Measurements from ENCODE around the gene ZNRF3.

ZNRF3 gene

GRCh38 chr22:28899199-28899853 is 16.0 kb downstream of the ZNRF3 start:
- TF ChIP-seq, protein P1, sequence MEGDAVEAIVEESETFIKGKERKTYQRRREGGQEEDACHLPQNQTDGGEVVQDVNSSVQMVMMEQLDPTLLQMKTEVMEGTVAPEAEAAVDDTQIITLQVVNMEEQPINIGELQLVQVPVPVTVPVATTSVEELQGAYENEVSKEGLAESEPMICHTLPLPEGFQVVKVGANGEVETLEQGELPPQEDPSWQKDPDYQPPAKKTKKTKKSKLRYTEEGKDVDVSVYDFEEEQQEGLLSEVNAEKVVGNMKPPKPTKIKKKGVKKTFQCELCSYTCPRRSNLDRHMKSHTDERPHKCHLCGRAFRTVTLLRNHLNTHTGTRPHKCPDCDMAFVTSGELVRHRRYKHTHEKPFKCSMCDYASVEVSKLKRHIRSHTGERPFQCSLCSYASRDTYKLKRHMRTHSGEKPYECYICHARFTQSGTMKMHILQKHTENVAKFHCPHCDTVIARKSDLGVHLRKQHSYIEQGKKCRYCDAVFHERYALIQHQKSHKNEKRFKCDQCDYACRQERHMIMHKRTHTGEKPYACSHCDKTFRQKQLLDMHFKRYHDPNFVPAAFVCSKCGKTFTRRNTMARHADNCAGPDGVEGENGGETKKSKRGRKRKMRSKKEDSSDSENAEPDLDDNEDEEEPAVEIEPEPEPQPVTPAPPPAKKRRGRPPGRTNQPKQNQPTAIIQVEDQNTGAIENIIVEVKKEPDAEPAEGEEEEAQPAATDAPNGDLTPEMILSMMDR (IDR thresholded peaks at IDR 0.05; ENCODE audit: insufficient read depth, low read length, poor library complexity, severe bottlenecking), result no peak
- no peak for DNase-seq (ENCODE audit: extremely low read depth, insufficient read length)
- no peaks in the 10 kb centered on the region; the same call in 1 of the 2 replicates for H3K27me3 ChIP-seq (replicated peaks; ENCODE audit: control insufficient read depth, insufficient read depth, low read length)

GRCh38 chr22:28900379-28900925 is 17.1 kb downstream of the ZNRF3 start:
- H3K27me3 ChIP-seq (replicated peaks; ENCODE audit: control insufficient read depth, insufficient read depth, low read length), result no peaks in the 10 kb centered on the region; the same call in 1 of the 2 replicates
- no peak for DNase-seq (ENCODE audit: extremely low read depth, insufficient read length)
- TF ChIP-seq, protein P1 (IDR thresholded peaks at IDR 0.05; ENCODE audit: insufficient read depth, low read length, poor library complexity, severe bottlenecking), result no peak
- no peak overlapping the region for H3K4me3 ChIP-seq (replicated peaks; ENCODE audit: low read depth, low read length)
- H3K36me3 ChIP-seq (ENCODE audit: control insufficient read depth, insufficient read depth, low read length), result no peaks in the 10 kb centered on the region

More at GRCh38 chr22:28899199-28899853, 16.0 kb downstream of the ZNRF3 start:
- Histone ChIP-seq H3K4me3 (replicated peaks; ENCODE audit: low read depth, low read length) (no peak overlapping the region), H3K36me3 (ENCODE audit: control insufficient read depth, insufficient read depth, low read length) (no peaks in the 10 kb centered on the region)

- Histone ChIP-seq H3K36me3 (ENCODE audit: control insufficient read depth, insufficient read depth, low read length) (no peaks in the 10 kb centered on the region), H3K27me3 (replicated peaks; ENCODE audit: control insufficient read depth, insufficient read depth, low read length) (no peaks in the 10 kb centered on the region; the same call in 1 of the 2 replicates), H3K4me3 (replicated peaks; ENCODE audit: low read depth, low read length) (no peak overlapping the region)
- no peak for DNase-seq (ENCODE audit: extremely low read depth, insufficient read length)
- TF ChIP-seq, protein P1 (IDR thresholded peaks at IDR 0.05; ENCODE audit: insufficient read depth, low read length, poor library complexity, severe bottlenecking), result no peak
Measured at GRCh38 chr22:28902490-28902889, 19.1 kb downstream of the ZNRF3 start.

DNA sequence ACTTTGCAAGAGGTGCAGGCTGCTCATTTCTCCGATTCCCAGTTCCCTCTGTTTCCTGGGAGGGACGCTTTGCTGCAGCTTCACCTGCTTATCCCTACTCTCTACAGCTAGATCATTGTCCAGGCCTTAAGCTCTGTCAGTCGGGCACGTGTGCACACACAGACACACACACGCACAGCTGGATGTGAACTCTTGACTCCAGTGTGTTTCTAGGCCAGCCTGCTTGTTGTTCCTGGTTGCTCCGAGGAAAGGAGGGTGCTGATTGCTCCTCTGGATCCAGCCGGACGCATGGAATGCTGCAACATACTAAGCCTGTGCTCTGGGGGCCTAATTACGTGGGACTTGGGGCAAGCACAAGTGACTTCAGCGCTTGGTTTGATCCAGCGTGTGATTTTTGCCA is 19.7 kb downstream of the ZNRF3 start:
- DNase-seq (ENCODE audit: extremely low read depth, insufficient read length), result no peak
- no peaks in the 10 kb centered on the region for H3K36me3 ChIP-seq (ENCODE audit: control insufficient read depth, insufficient read depth, low read length)
- H3K4me3 ChIP-seq (replicated peaks; ENCODE audit: low read depth, low read length), result no peak overlapping the region
- no peaks in the 10 kb centered on the region; the same call in 1 of the 2 replicates for H3K27me3 ChIP-seq (replicated peaks; ENCODE audit: control insufficient read depth, insufficient read depth, low read length)
- TF ChIP-seq, protein P1 (IDR thresholded peaks at IDR 0.05; ENCODE audit: insufficient read depth, low read length, poor library complexity, severe bottlenecking), result no peak

GRCh38 chr22:28903729-28904128 is 20.4 kb downstream of the ZNRF3 start:
- Histone ChIP-seq H3K36me3 (ENCODE audit: control insufficient read depth, insufficient read depth, low read length) (no peaks in the 10 kb centered on the region), H3K27me3 (replicated peaks; ENCODE audit: control insufficient read depth, insufficient read depth, low read length) (no peaks in the 10 kb centered on the region; the same call in 1 of the 2 replicates), H3K4me3 (replicated peaks; ENCODE audit: low read depth, low read length) (no peak overlapping the region)
- TF ChIP-seq, protein P1 (IDR thresholded peaks at IDR 0.05; ENCODE audit: insufficient read depth, low read length, poor library complexity, severe bottlenecking), result no peak
- no peak for DNase-seq (ENCODE audit: extremely low read depth, insufficient read length)
